SK-N-MC (cell line): ENCODE measurements around the gene GOLPH3.
"Not testable (repeated sequence)": the region's sequence is repeated elsewhere in the genome, so short reads cannot be mapped to it uniquely, and the experiment has no call there.

Experiments used
- EZH2 ChIP-seq: fragments of 200-600 bp; sonication (generic); IDR thresholded peaks from one replicate; pipeline ENCODE4 v1.6.1; 2017; ENCODE audit warnings: antibody characterized with exemption
- POLR2AphosphoS5 ChIP-seq: IDR thresholded peaks from 2 replicates; pipeline ENCODE4 v1.6.1; 2012; ENCODE audit warnings: mild to moderate bottlenecking, low read depth, low read length, borderline replicate concordance

- not testable (repeated sequence) for TF ChIP-seq POLR2AphosphoS5, EZH2
Measured at GRCh38 chr5:32118922-32119321, 55.2 kb downstream of the GOLPH3 start.
